ENCODE results near the gene AQP9.

DNA sequence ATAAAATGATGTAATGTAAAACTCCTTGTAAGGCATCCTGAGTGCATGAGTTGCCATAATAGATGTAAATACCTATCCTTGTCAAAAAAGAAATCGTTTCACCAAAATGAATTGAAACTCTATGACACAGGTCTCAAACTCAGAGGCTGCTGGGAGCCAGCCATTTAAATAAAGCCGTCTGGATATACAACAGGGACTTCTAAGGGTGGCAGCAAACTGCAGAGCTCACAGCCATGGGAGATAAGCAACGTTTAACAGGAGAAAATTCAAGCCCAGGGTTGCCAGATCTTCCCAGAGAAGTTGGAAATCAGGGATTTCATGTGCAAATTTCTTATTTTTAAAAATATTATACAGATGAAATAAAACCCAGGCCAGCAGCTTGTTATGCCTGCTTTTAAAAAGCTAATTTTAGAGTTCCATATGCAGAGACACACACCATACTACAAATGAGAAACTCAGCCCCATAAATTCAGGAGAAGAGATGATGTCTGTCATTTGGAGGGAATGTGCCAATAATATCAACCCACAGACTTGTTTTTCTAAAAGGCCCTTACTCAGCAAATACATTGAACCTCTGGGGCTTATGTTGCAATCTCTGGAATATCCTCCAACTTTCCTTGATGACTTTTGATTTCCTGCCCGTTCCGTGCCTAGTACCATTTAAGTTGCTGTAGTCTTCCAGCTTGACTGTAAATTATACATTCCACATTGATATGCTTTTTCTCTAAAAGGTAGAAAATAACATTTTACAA is 75.6 kb downstream of the AQP9 start:
- TF ChIP-seq, protein P1, sequence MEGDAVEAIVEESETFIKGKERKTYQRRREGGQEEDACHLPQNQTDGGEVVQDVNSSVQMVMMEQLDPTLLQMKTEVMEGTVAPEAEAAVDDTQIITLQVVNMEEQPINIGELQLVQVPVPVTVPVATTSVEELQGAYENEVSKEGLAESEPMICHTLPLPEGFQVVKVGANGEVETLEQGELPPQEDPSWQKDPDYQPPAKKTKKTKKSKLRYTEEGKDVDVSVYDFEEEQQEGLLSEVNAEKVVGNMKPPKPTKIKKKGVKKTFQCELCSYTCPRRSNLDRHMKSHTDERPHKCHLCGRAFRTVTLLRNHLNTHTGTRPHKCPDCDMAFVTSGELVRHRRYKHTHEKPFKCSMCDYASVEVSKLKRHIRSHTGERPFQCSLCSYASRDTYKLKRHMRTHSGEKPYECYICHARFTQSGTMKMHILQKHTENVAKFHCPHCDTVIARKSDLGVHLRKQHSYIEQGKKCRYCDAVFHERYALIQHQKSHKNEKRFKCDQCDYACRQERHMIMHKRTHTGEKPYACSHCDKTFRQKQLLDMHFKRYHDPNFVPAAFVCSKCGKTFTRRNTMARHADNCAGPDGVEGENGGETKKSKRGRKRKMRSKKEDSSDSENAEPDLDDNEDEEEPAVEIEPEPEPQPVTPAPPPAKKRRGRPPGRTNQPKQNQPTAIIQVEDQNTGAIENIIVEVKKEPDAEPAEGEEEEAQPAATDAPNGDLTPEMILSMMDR (IDR thresholded peaks at IDR 0.05; ENCODE audit: low read length) = no peak
- TF ChIP-seq EZH2phosphoT487 (IDR thresholded peaks at IDR 0.05; ENCODE audit: low read length) (no peak), EZH2 (optimal IDR thresholded peaks at IDR 0.05; ENCODE audit: low read depth, low read length) (no peak)
